AG10803 (cell line): ENCODE results near the gene PIBF1.

ENCODE experiments used
- DNase-seq: peaks from one replicate; pipeline ENCODE4 v3.0.0; 2010; ENCODE audit warnings: low read depth
- H3K4me3 ChIP-seq: 2 replicates; pipeline ENCODE4 v1.5.1; 2011; ENCODE audit warnings: mild to moderate bottlenecking, low read length, control low read depth
- TF ChIP-seq, protein P1 (sequence below): conservative IDR thresholded peaks from 2 replicates; pipeline ENCODE4 v1.5.1; 2011; ENCODE audit warnings: mild to moderate bottlenecking, low read length, control low read depth, inconsistent platforms

PIBF1 gene, protein sequence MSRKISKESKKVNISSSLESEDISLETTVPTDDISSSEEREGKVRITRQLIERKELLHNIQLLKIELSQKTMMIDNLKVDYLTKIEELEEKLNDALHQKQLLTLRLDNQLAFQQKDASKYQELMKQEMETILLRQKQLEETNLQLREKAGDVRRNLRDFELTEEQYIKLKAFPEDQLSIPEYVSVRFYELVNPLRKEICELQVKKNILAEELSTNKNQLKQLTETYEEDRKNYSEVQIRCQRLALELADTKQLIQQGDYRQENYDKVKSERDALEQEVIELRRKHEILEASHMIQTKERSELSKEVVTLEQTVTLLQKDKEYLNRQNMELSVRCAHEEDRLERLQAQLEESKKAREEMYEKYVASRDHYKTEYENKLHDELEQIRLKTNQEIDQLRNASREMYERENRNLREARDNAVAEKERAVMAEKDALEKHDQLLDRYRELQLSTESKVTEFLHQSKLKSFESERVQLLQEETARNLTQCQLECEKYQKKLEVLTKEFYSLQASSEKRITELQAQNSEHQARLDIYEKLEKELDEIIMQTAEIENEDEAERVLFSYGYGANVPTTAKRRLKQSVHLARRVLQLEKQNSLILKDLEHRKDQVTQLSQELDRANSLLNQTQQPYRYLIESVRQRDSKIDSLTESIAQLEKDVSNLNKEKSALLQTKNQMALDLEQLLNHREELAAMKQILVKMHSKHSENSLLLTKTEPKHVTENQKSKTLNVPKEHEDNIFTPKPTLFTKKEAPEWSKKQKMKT

DNA sequence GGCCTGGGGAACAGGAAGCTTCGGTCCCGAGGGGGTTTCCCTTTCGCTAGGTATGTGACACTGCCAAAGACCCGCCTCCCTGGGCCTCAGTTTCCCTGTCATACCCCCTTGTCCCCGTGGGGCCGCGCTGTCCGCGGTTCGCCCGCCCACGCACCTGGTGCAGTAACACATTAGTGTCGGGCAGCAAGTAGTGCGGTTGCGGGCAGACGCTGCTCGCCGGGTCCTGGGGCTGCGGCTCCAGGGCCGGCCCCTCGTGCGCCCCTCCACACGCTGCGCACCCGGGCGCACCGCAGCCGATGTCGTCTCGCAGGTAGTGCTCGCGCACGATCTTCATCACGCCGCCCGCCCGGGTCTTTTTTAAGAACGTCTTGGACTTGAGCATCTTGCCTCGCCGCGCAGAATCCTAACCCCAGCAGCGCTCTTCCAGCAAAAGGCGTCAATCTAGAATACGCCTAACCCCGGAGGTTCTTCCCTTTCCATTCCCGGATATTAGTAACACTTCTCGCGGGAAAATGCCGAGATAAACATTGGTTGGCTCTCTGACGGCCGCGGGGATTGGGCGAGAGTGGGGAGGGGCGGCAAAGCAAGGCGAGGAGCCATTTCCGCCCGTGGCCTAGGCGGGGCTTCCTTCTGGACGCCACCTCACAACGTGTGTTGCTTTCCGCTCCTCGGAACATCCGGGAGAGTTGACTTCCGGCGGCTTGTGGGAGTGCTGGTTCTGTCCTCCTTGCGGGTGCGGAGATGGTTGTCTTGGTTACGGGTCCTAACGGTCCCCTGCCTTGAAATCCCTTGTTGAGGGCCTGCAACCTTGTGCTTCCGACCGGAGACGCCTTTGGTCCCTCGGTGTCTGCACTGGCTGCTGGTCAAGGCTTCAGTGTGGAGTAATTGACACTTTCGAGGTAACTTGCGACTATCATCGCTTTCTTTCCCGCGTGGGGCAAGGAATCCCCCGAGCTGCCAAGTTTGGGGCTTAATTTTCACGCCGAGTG, at the start of gene PIBF1, which contains the start of gene DIS3:
Gene PIBF1 (plus strand): TSS at position 683 of the 989 bp plus-strand sequence. CDS start 1,337 bp downstream, outside the sequence.
Gene DIS3 (minus strand): TSS at position 450 of the 989 bp plus-strand sequence. CDS start 68 bp downstream, at position 382.
- peak within 1 kb of the TSS; percentile 95 for H3K4me3 ChIP-seq
- TF ChIP-seq, protein P1, sequence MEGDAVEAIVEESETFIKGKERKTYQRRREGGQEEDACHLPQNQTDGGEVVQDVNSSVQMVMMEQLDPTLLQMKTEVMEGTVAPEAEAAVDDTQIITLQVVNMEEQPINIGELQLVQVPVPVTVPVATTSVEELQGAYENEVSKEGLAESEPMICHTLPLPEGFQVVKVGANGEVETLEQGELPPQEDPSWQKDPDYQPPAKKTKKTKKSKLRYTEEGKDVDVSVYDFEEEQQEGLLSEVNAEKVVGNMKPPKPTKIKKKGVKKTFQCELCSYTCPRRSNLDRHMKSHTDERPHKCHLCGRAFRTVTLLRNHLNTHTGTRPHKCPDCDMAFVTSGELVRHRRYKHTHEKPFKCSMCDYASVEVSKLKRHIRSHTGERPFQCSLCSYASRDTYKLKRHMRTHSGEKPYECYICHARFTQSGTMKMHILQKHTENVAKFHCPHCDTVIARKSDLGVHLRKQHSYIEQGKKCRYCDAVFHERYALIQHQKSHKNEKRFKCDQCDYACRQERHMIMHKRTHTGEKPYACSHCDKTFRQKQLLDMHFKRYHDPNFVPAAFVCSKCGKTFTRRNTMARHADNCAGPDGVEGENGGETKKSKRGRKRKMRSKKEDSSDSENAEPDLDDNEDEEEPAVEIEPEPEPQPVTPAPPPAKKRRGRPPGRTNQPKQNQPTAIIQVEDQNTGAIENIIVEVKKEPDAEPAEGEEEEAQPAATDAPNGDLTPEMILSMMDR, result peak; percentile 6; the same call in 1 of the 2 replicates

DNA sequence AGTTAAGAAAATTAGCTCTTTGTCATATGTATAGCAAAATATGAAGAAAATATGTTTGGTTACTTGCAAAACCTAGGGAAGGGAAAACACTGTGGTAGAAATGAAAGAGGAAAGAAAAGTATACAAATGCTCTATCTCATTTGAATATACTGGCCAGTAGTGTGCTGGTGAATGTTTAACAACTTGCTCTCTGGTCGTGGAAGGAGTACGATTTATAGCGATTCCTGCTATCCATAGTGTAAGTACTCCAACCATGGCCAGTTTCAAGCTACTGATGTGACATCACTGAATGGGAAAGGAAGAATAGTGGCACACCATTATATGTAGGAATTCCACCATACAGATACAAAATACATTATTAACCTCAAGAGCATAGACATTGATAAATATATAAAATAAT, 44.9 kb upstream of the PIBF1 start:
- TF ChIP-seq, protein P1, result no peak
- no peak overlapping the region for H3K4me3 ChIP-seq
- no peak for DNase-seq

More for the DNA sequence above, at the start of gene PIBF1, which contains the start of gene DIS3:
- DNase-seq, result peak; percentile 97

DNA sequence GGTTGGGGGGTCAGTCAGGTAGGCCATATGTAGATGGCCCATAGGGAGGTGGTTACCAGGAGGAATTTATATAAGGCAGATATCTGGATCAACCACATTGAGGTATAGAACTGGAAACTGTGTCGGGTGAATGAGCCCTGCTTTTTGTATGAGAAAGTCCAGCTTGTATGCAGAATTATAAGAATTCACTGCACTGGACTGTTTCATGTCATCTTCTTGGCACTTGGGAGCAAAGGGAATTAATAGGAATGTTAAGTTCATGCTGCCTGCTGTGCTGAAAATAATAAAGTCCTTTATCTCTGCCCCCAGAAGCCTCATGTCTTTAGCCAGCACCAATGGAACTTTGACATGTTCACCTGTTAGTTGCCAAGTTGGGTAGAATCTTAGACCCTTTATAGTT, 41.9 kb upstream of the PIBF1 start:
- no peak for DNase-seq
- H3K4me3 ChIP-seq, result no peak overlapping the region
- TF ChIP-seq, protein P1, result no peak

DNA sequence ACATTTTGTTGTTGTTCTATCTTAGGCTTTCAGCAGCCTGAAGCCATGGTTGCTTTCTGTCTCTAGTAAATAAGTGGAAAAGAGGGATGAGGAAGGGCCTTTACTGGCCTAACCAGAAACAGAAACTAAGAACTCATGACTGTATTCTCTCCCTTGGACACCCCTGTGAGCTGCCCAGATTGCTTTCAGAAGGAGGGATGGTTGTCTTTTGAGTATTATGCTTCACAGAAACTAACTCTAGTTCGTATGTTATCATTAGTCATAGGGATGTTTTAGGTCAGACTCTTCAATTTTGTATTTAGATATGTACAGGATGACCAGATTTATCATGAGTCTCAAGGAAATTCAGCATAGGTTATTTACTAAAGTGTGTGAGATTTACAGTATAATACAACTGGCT, 36.7 kb upstream of the PIBF1 start:
- H3K4me3 ChIP-seq, result no peak overlapping the region
- no peak for DNase-seq
- TF ChIP-seq, protein P1, result no peak

DNA sequence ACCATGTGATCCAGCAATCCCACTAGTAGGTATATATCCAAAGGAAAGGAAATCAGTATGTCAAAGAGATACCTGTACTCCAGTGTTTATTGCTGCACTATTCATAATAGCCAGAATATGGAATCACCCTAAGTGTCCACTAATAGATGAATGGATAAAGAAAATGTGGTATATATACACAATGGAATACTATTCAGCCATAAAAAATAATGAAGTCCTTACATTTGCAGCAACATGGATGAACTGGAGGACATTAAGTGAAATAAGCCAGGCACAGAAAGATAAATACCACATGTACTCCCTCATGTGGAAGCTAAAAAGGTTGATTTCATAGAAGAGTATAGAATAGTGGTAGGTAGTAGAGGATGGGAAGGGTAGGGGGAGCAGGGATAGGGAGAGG, 30.7 kb upstream of the PIBF1 start:
- DNase-seq, result no peak
- TF ChIP-seq, protein P1, result no peak
- no peak overlapping the region for H3K4me3 ChIP-seq

DNA sequence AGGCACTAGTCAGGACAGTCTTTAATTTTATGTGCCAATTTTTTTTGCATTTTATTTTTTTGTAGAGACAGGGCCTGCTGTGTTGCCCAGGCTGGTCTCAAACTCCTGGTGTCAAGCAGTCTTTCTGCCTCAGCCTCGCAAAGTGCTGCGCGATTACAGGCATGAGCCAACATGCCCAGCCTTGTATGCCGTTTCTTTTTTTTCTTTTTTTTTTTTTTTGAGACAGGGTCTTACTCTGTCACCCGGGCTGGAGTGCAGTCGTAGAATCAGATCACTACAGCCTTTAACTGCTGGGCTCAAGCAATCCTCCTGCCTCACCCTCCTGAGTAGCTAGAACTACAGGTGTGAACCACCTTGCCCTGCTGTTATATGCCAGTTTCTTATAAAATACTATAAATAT, 27.8 kb upstream of the PIBF1 start:
- DNase-seq, result no peak
- TF ChIP-seq, protein P1, result no peak
- no peak overlapping the region for H3K4me3 ChIP-seq
